ENCODE data around the gene EML6. TPM values are rescaled to one million over a fixed set of nuclear protein-coding genes. Genes with fewer than 3 reads are reported as not detected.

The EML6 gene
- total RNA-seq, 4 donors from 2014 or later: 5.9 to 11.0 (median 7.9) TPM

GRCh38 chr2:54770676-54771075 lies 47.2 kb downstream of the EML6 start:
- Histone ChIP-seq H3K9me3 (no peaks in the 10 kb centered on the region), H3K4me3 (no peak overlapping the region), H3K27me3 (no peaks in the 10 kb centered on the region), H3K36me3 (no peaks in the 10 kb centered on the region), H3K4me1 (no peaks in the 10 kb centered on the region), H3K27ac (no peak overlapping the region)
- TF ChIP-seq CTCF (IDR thresholded peaks at IDR 0.05) (no peak), POLR2A (IDR thresholded peaks at IDR 0.05) (no peak)
- DNase-seq: no peak

GRCh38 chr2:54771166-54771885 lies 47.9 kb downstream of the EML6 start:
- TF ChIP-seq POLR2A (IDR thresholded peaks at IDR 0.05) (no peak), CTCF (IDR thresholded peaks at IDR 0.05) (no peak)
- H3K27ac ChIP-seq: no peak overlapping the region
- H3K9me3 ChIP-seq: no peaks in the 10 kb centered on the region
- no peak for DNase-seq
- no peaks in the 10 kb centered on the region for H3K4me1 ChIP-seq
- H3K4me3 ChIP-seq: no peak overlapping the region
- no peaks in the 10 kb centered on the region for H3K27me3 ChIP-seq
- no peaks in the 10 kb centered on the region for H3K36me3 ChIP-seq

GRCh38 chr2:54772110-54772509 lies 48.6 kb downstream of the EML6 start:
- H3K36me3 ChIP-seq: no peaks in the 10 kb centered on the region
- DNase-seq: no peak
- no peak for TF ChIP-seq CTCF (IDR thresholded peaks at IDR 0.05)
- no peak for TF ChIP-seq POLR2A (IDR thresholded peaks at IDR 0.05)
- H3K27me3 ChIP-seq: no peaks in the 10 kb centered on the region
- H3K4me3 ChIP-seq: no peak overlapping the region
- H3K4me1 ChIP-seq: no peaks in the 10 kb centered on the region
- no peak overlapping the region for H3K27ac ChIP-seq
- H3K9me3 ChIP-seq: no peaks in the 10 kb centered on the region

GRCh38 chr2:54772531-54772930 lies 49.1 kb downstream of the EML6 start:
- TF ChIP-seq CTCF (IDR thresholded peaks at IDR 0.05): no peak
- no peak for TF ChIP-seq POLR2A (IDR thresholded peaks at IDR 0.05)
- Histone ChIP-seq H3K9me3 (no peaks in the 10 kb centered on the region), H3K27me3 (no peaks in the 10 kb centered on the region), H3K4me3 (no peak overlapping the region), H3K27ac (no peak overlapping the region), H3K36me3 (no peaks in the 10 kb centered on the region), H3K4me1 (no peaks in the 10 kb centered on the region)
- DNase-seq: no peak

DNA sequence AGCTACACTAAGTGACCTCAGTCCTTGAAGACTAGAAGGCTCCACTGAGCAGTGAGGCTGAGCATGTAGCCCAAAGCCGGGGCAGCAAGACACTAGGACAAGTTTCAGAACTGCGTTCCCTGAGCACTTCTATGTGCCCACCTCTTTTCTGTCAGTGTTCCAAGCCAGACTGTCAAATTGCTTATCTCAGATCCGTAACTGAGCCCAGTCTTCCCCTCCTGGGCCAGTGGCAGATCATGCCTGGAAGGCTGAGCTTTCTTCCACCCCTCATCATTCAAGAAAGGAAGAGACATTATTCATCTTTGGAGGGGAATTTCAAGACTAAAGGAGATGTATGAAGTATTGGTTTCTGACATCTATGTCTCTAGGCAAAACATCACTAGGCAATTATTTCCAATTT lies 49.8 kb downstream of the EML6 start:
- Histone ChIP-seq H3K36me3 (no peaks in the 10 kb centered on the region), H3K27me3 (no peaks in the 10 kb centered on the region), H3K27ac (no peak overlapping the region), H3K9me3 (no peaks in the 10 kb centered on the region), H3K4me1 (no peaks in the 10 kb centered on the region), H3K4me3 (no peak overlapping the region)
- DNase-seq: no peak
- TF ChIP-seq CTCF (IDR thresholded peaks at IDR 0.05): no peak
- no peak for TF ChIP-seq POLR2A (IDR thresholded peaks at IDR 0.05)

DNA sequence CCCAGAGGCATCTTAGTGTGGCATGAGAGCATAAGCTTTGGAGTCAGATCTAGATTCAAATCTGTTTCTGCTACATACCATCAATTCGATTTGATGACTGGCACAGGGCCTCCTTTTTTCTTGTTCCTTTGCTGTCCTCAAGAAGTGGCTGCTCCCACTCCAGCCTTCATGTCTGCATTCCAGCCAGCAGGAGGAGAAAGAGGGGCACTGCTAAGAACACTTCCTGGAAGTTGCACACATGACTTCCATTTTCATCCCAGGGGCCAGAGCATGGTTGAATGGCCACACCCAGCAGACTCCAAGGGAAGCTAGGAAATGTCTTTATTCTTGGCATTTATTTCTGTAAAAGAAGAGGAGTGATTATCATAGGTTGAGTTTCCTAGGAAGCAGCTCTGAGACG lies 50.4 kb downstream of the EML6 start:
- Histone ChIP-seq H3K4me3 (no peak overlapping the region), H3K36me3 (no peaks in the 10 kb centered on the region), H3K9me3 (no peaks in the 10 kb centered on the region), H3K27ac (no peak overlapping the region), H3K27me3 (no peaks in the 10 kb centered on the region), H3K4me1 (no peaks in the 10 kb centered on the region)
- TF ChIP-seq CTCF (IDR thresholded peaks at IDR 0.05) (no peak), POLR2A (IDR thresholded peaks at IDR 0.05) (no peak)
- no peak for DNase-seq

Measured in Peyer's patch (tissue), 4 donors.